ENCODE results near the gene DDR2.

The DDR2 gene

GRCh38 chr1:162701286-162701685, 69.0 kb downstream of the DDR2 start:
- no peak for FAIRE-seq

GRCh38 chr1:162702628-162703027, 70.4 kb downstream of the DDR2 start:
- no peak for FAIRE-seq

GRCh38 chr1:162703708-162704107, 71.4 kb downstream of the DDR2 start:
- FAIRE-seq = no peak

- FAIRE-seq = no peak
These were observed 72.6 kb downstream of the DDR2 start for GRCh38 chr1:162704673-162705424.

GRCh38 chr1:162706003-162706402, 73.7 kb downstream of the DDR2 start:
- no peak for FAIRE-seq

GRCh38 chr1:162706606-162707005, 74.3 kb downstream of the DDR2 start:
- FAIRE-seq = no peak

GRCh38 chr1:162708286-162708685, 76.0 kb downstream of the DDR2 start:
- FAIRE-seq = no peak

GRCh38 chr1:162709132-162709860, 77.0 kb downstream of the DDR2 start:
- FAIRE-seq = no peak

- no peak for FAIRE-seq
These were observed 77.6 kb downstream of the DDR2 start for GRCh38 chr1:162709870-162710269.

- FAIRE-seq = no peak
These were observed 78.1 kb downstream of the DDR2 start for GRCh38 chr1:162710345-162710744.

GRCh38 chr1:162710780-162711465, 78.7 kb downstream of the DDR2 start:
- no peak for FAIRE-seq

- no peak for FAIRE-seq
These were observed 80.2 kb downstream of the DDR2 start for GRCh38 chr1:162712317-162713029.

- FAIRE-seq = no peak
These were observed 83.9 kb downstream of the DDR2 start for GRCh38 chr1:162716123-162716522.

- FAIRE-seq = no peak
These were observed 84.3 kb downstream of the DDR2 start for GRCh38 chr1:162716552-162716951.

- no peak for FAIRE-seq
These were observed 85.4 kb downstream of the DDR2 start for GRCh38 chr1:162717548-162718184.

- FAIRE-seq = no peak
These were observed 87.4 kb downstream of the DDR2 start for GRCh38 chr1:162719678-162720077.

GRCh38 chr1:162720996-162721395, 88.7 kb downstream of the DDR2 start:
- no peak for FAIRE-seq

GRCh38 chr1:162721471-162721870, 89.2 kb downstream of the DDR2 start:
- no peak for FAIRE-seq

GRCh38 chr1:162722036-162722435, 89.8 kb downstream of the DDR2 start:
- FAIRE-seq = no peak

GRCh38 chr1:162724583-162725120, 92.4 kb downstream of the DDR2 start:
- no peak for FAIRE-seq

GRCh38 chr1:162725301-162725837, 93.1 kb downstream of the DDR2 start:
- no peak for FAIRE-seq

- no peak for FAIRE-seq
These were observed 94.3 kb downstream of the DDR2 start for GRCh38 chr1:162726555-162726954.
